ENCODE results near the gene NR3C2.

NR3C2 gene

DNA sequence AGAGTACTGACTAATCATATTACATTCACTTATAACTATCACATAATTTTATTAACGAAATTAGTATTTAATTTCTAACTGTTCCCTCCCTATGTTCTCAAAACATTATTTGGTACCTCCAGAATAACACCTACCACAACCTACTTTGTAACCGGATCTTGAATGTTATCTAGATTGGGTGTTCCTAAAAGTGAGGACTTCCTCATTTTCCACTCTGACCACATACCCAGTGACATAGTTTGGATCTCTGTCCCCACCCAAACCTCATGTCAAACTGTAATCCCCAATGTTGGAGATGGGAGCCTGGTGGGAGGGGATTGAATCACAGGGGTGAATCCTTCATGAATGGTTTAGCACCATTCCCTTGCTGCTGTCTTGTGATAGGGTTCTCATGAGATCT, 21.8 kb downstream of the NR3C2 start:
- TF ChIP-seq, protein P1, sequence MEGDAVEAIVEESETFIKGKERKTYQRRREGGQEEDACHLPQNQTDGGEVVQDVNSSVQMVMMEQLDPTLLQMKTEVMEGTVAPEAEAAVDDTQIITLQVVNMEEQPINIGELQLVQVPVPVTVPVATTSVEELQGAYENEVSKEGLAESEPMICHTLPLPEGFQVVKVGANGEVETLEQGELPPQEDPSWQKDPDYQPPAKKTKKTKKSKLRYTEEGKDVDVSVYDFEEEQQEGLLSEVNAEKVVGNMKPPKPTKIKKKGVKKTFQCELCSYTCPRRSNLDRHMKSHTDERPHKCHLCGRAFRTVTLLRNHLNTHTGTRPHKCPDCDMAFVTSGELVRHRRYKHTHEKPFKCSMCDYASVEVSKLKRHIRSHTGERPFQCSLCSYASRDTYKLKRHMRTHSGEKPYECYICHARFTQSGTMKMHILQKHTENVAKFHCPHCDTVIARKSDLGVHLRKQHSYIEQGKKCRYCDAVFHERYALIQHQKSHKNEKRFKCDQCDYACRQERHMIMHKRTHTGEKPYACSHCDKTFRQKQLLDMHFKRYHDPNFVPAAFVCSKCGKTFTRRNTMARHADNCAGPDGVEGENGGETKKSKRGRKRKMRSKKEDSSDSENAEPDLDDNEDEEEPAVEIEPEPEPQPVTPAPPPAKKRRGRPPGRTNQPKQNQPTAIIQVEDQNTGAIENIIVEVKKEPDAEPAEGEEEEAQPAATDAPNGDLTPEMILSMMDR (IDR thresholded peaks at IDR 0.05; ENCODE audit: insufficient read depth, low read length, poor library complexity, severe bottlenecking), result no peak
- no peak for TF ChIP-seq EZH2phosphoT487 (conservative IDR thresholded peaks at IDR 0.05; ENCODE audit: low read length)
- Histone ChIP-seq H3K9ac (ENCODE audit: low read length) (no peak overlapping the region), H3K9me2 (replicated peaks; ENCODE audit: insufficient read depth, low read length) (no peaks in the 10 kb centered on the region), H2AFZ (ENCODE audit: low read depth, low read length, severe bottlenecking) (no peak overlapping the region), H3K4me3 (ENCODE audit: insufficient read depth, low read length, poor library complexity, severe bottlenecking) (no peak overlapping the region), H3K27ac (ENCODE audit: low read depth, low read length) (no peak overlapping the region), H3K79me2 (ENCODE audit: insufficient read depth, low read length) (no peaks in the 10 kb centered on the region), H3K9me3 (ENCODE audit: insufficient read depth, low read length) (no peaks in the 10 kb centered on the region), H3K4me2 (ENCODE audit: low read depth, low read length, poor library complexity, severe bottlenecking) (no peak overlapping the region), H3K36me3 (ENCODE audit: low read length) (no peaks in the 10 kb centered on the region), H3K27me3 (ENCODE audit: low read length) (no peaks in the 10 kb centered on the region), H3F3A (ENCODE audit: insufficient read depth) (no peaks in the 10 kb centered on the region), H4K20me1 (ENCODE audit: low read depth, low read length) (no peaks in the 10 kb centered on the region)

DNA sequence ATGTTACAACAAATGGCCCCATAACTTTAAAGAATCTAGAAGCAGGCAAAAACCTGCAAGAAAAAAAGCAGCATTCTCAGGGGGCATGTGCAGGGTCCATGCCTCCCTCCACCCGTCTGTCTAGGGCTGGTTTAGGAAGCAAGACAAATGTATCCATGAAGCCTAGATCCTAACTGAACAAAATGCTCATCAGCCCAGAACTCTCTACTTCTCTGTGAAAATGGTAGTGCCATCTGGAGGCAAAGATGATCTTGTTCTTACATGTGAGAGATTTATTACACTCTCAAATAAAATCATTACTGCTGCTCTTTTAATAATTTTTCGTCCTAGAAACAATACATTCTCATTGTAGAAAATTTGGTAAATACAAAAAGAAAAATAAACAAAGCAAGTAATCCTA, 26.7 kb downstream of the NR3C2 start:
- H3K27ac ChIP-seq (ENCODE audit: low read depth, low read length), result no peak overlapping the region
- no peak overlapping the region for H3K4me3 ChIP-seq (ENCODE audit: insufficient read depth, low read length, poor library complexity, severe bottlenecking)
- H3K9me2 ChIP-seq (replicated peaks; ENCODE audit: insufficient read depth, low read length), result no peaks in the 10 kb centered on the region
- H3K9me3 ChIP-seq (ENCODE audit: insufficient read depth, low read length), result no peaks in the 10 kb centered on the region
- H4K20me1 ChIP-seq (ENCODE audit: low read depth, low read length), result no peaks in the 10 kb centered on the region
- H3F3A ChIP-seq (ENCODE audit: insufficient read depth), result no peaks in the 10 kb centered on the region
- H2AFZ ChIP-seq (ENCODE audit: low read depth, low read length, severe bottlenecking), result no peak overlapping the region
- TF ChIP-seq, protein P1 (IDR thresholded peaks at IDR 0.05; ENCODE audit: insufficient read depth, low read length, poor library complexity, severe bottlenecking), result no peak
- no peak for TF ChIP-seq EZH2phosphoT487 (conservative IDR thresholded peaks at IDR 0.05; ENCODE audit: low read length)
- H3K79me2 ChIP-seq (ENCODE audit: insufficient read depth, low read length), result no peaks in the 10 kb centered on the region
- H3K9ac ChIP-seq (ENCODE audit: low read length), result no peak overlapping the region
- no peaks in the 10 kb centered on the region for H3K36me3 ChIP-seq (ENCODE audit: low read length)
- H3K27me3 ChIP-seq (ENCODE audit: low read length), result no peaks in the 10 kb centered on the region
- no peak overlapping the region for H3K4me2 ChIP-seq (ENCODE audit: low read depth, low read length, poor library complexity, severe bottlenecking)

DNA sequence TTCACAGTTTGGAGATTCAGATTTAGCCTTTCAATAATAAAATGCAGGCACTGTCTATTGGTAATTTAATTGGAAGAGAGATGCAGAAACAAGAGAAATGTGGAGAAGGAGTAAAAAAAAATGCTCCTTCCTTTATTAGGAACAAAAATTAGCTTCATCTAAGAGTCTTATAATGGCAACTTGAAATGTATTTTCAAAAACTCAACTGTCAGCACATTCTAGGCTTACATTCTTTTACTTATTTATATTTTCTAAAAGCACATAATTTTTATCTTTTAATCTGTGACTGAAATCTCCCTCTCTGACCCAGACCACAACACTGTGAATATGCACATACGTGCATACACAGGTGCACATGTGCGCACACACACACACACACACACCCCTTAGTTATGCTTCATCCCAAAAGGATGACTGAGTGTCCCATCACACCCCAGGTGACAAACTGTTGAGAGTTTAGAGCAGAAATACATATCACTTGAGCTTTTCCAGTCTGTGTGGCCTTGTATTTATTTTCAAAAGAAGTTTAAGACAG, 29.7 kb downstream of the NR3C2 start:
- Histone ChIP-seq H3K36me3 (ENCODE audit: low read length) (no peaks in the 10 kb centered on the region), H3K27ac (ENCODE audit: low read depth, low read length) (no peak overlapping the region), H3K4me2 (ENCODE audit: low read depth, low read length, poor library complexity, severe bottlenecking) (no peak overlapping the region), H3F3A (ENCODE audit: insufficient read depth) (no peaks in the 10 kb centered on the region), H3K27me3 (ENCODE audit: low read length) (no peaks in the 10 kb centered on the region), H4K20me1 (ENCODE audit: low read depth, low read length) (no peaks in the 10 kb centered on the region), H2AFZ (ENCODE audit: low read depth, low read length, severe bottlenecking) (no peak overlapping the region), H3K9me2 (replicated peaks; ENCODE audit: insufficient read depth, low read length) (no peaks in the 10 kb centered on the region), H3K79me2 (ENCODE audit: insufficient read depth, low read length) (no peaks in the 10 kb centered on the region), H3K9ac (ENCODE audit: low read length) (no peak overlapping the region), H3K4me3 (ENCODE audit: insufficient read depth, low read length, poor library complexity, severe bottlenecking) (no peak overlapping the region), H3K9me3 (ENCODE audit: insufficient read depth, low read length) (no peaks in the 10 kb centered on the region)
- TF ChIP-seq, protein P1 (IDR thresholded peaks at IDR 0.05; ENCODE audit: insufficient read depth, low read length, poor library complexity, severe bottlenecking), result no peak
- no peak for TF ChIP-seq EZH2phosphoT487 (conservative IDR thresholded peaks at IDR 0.05; ENCODE audit: low read length)
